GM19455 (cell line): Measurements from ENCODE around the gene CROCC2.

Experiments used
- ATAC-seq: cut with Tn5 transposase; IDR thresholded peaks from one replicate; pipeline ENCODE4 v1.9.1; 2021; ENCODE audit not compliant: unreplicated experiment

Gene CROCC2

DNA sequence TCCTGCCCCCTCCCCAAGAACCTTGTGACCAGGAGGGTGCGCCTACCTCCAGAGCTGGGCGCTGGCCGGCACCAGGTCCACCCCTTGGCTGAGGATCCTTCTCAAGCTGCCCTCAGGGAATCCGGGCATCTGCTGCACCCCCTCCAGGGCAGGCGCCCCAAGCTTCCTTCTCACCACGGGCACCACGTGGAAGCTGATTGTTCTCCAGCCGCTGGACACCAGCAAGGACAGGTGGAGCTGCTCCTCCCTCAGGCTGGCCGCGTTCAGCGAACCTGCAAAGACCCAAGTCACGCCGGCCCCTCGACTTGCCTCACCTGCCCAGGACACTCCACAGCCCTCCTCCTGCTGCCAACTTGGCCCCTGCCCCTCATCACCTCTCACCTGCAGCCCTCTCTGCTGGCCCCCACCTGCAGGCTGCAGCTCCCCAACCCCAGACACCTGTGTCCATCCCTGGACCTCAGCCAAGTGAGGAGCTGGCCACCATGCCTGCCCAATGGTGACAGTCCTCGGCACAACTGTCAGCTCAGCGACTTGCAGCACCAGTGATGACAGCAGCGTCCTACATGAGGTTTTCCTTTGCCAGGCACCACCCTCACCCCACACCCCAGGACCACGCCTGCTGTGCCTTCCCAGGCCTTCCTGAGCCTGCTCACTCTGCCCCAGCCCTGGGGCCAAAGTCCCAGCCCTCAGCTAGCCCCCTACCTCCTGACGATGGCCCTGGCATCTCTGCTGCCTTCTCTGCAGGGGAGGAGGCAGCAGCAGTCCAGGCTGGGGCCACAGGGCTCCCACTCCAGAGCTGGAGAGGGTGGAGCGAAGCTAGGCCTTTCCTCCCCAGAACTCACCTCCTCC, 14.4 kb upstream of the CROCC2 start:
- no peak for ATAC-seq

DNA sequence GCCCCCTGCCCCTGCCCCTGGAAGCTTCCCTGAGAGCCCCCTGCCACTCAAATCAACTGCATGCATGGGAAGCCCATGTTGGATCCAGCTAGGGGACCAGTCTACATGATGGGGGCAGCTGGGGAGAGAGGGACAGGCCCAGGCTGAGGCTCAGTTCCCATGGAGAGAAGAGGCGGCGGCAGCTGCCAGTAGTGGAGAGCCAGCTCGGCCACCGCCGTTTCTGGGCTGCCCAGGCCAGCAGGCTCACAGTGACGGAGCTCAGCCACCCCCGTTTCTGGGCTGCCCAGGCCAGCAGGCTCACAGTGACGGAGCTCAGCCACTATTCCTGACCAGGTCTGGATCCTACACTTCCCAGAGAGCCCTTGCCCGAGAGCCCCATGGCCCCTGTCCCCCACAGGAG, 13.8 kb upstream of the CROCC2 start:
- ATAC-seq = no peak

DNA sequence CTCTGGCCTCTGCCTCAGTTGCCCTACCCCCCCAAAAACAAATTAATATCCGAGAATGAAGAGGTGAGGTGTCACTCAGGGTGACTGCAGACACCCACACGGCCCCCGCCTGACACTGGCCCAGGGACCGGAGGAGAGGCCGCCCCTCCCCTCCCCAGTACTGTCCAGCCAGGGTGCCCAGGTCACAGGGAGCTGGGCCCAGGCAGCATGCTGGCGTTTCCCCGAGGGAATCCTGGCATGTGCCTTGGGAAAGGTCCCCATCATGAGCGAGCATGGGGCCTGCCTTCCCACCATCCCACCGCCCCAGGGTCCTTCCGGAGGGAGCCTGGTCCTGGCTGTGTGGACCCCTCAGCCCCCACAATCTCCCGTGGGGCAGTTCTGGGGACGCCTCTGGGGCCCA, 13.2 kb upstream of the CROCC2 start:
- ATAC-seq = no peak

DNA sequence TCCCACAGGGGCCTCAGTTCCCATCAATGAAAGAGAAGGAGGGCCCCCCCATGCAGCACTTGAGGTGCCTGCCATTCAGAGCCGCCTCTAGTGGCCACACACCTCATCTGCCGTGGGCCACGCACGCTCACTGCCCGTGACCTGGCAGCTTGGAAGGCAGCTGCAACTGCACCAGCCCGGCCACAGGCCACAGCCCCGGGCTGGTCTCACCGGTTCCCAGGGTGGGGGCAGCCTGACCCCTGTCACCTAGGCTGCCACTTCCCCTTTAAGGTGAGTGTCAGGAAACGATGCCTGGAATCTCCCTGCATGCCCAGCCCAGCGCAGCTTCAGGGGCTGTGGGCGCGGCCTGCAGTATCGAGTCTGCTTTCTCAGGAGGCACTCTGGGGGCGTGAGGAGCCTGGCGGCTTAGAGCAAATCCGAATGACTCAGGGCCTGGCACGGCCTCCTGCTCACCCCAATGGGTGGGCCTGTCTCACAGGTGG, 12.7 kb upstream of the CROCC2 start:
- ATAC-seq = no peak

DNA sequence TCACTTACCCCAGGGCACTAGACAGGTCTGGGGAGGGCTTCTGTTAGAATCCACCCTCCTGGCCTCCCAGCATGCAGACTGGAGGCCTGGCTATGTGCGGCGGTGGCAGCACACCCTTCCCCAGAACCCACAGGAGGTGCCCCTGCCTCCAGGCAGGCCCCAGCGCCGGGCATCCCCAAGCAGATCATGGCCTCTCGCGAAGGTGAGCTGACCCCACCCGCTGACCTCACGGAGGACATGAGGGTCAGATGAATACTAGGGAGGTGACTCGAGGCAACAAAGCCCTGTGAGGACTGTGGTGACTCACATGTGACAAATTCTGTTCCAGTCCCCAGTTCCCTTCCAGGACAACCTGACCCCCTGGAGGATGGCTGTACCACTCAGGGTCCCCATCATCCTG, 12.1 kb upstream of the CROCC2 start:
- ATAC-seq = no peak

DNA sequence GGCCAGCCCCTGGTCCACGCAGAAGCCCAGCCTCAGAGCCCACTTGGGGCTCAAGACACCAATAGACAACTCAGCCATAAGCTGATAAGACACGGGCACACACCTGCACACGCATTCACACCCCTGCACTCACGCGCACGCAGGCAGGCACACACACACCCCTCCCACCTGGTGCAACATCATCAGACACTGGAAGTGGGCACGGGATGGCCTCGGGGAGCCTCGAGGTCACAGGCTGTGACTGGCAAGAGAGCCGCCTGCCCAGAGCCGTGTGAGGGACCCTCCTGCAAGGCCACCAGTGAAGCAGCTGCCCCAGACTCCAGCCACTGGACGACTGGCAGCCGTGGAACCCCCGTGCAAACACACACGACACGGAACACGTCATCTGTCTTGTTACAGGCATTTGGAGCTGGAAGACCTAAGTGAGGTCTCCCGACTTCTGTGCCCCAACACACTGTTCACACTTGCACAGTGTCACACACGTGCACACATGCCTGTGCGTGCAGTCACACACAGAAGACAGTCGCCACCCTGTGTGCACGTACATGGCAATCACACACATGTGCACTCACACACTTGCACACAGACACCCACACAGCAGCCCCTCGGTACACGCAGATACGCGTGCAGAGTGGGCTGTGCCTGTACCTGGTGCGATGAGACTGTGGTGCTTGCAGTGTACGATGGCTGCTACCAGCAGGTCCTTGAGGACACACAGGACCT, 11.1 kb upstream of the CROCC2 start:
- ATAC-seq = no peak

DNA sequence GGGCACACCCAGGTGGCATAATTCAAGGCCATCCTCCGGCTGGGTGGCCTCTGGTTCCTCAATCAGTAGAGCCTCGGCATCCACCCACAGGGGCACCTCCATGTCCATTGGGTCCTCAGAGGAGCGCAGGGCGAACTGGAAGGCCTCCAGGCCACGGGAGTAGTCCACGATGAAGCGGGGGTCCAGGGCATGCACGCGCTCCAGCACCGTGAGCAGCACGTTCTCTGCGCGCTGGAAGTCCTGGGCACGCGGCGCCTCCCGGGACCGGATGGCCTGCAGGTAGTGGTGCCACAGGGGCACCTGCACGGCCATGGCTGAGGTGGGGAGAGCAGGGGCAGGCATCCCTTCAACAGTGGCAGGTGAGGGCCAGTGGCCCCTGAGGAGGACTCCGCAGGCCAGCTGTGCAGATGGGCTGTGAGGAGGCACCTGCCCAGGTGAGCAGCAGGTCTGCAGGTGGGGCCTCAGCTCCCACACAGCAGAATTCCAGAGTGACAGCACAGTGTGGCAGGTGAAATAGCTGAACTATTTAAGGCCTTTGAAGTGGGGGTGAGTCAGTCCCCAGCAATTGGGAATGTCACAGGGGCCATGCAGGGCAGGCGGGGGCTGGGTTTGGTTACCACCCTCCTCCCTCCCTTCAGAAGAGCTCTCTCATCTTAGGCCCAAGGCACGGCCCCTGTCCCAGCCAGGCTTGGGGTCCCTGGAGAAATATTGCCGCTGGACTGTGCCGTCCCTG, 10.3 kb upstream of the CROCC2 start, which contains the start of gene MAB21L4:
MAB21L4 (minus strand) TSS at position 501 of the 733 bp plus-strand sequence; CDS start at position 342, 159 bp downstream.
- ATAC-seq = no peak

DNA sequence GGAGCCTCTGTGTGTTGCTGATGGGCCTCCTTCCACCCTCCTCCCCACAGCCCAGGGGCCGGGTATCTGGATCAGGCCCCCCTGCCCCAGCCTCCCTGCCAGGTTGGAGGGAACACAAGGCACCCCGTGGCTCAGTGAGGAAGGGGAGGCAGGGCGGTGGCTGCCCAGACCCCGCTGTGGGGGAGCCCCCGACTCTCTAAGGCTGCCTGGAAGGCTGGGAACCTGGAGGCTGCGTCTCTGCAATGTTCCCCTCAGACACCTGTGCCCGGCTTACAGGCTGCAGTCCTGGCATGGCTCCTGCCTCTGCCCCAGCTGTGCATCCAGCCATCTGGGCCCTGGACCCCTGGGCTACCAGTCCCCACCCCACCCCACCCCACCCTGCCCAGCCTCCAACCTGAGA, 9.7 kb upstream of the CROCC2 start:
- ATAC-seq = no peak

DNA sequence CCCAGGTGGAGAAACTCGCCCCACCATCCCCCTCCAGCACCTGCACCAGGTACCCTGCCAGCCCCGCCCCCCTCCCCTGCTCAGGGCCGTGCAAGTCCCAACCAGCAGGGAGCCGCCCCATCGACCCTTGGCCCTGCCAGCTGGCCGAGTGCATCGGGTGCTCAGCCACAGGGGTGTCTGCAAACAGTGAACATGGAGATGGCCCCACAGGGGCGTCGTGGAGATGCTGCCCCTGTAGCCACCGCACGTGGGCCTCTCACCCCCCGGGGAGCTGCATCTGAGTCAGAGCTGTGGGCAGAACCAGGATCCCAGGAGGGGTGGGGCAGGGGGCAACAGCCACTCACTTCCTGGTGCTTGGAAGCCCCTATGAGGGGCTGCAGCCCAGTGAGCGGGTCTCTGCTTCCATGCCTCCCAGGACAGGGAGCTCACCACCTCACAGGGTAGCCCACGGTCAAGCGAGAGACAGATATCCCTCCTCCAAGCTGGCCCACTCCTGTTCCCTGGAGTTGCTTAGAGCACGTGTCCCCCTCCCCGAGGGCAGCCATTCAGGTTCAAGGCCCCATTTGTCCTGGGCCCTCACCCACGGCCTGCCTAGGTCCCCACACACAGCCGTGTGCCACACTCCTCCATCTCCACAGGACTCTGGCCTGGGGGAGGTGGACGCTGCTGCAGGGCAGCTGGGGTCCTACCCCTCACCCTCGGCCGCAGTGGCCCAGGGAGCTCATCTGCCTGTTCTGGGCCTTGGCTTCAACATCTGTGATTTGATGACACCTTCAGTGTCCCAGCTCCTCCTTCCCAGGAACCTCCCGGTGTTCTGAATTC, 9.1 kb upstream of the CROCC2 start:
- ATAC-seq = no peak

DNA sequence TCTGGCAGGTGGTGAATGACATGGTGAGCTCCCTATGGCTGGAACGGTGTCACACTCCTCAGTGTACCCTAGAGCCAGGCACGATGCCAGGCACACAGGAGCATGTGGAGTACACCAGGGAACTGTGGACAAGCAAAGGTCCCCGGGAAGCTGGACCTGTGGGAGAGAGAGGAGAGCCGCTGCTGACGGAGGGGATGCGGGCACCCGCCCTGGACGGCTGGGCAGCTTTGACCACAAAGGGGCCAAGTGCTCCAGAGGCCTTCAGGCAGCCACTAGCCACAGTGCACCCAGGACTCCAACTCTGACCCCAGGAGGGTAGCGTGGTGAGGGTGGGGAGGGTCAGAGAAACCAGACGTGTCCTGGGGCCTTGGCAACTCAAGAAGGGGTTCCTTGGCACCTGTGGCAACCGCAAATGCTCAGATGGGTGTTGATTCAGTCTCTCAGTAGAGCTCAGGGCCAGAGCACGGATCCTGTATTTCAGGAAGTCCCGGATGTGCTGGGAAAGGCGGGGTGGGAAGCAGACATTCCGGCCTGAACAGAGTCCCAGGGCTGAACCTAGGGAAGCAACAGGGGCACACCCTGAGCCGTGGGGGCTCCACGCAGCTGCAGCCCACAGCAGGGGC, 7.9 kb upstream of the CROCC2 start:
- ATAC-seq = no peak

DNA sequence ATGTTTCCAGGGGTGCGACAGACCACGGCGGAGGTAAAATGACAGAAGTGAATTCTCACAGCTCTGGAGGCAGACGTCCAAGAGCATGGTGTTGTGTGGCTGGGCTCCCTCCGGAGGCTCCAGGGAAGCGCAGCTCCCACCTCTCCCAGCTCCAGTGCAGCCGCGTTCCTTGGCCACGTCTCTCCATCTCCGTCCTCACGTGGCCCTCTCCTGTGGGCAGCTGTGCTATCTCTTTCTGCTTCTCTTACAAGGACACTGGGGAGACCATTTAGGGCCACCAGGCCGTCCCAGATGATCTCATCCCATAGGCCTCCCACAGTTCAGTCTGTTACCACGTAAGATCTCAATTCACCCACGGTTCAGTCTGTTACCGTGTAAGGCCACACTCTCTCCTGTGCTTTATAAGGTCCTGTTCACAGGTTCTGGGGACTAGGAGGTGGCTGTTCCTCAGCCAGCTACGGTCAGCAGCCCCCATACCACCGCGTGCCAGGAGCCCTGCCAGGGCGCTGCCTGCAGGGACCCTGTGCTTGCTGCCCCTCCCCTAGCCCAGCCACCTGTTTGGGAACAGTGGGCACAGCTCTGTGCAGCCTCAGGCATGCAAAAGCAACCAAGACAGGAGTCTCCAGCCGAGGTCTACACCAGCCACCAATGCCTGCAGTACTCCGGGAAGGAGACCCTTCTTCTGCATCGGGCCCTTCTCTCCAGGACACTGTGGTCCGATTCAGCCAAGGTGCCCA, 7.2 kb upstream of the CROCC2 start:
- ATAC-seq = no peak

DNA sequence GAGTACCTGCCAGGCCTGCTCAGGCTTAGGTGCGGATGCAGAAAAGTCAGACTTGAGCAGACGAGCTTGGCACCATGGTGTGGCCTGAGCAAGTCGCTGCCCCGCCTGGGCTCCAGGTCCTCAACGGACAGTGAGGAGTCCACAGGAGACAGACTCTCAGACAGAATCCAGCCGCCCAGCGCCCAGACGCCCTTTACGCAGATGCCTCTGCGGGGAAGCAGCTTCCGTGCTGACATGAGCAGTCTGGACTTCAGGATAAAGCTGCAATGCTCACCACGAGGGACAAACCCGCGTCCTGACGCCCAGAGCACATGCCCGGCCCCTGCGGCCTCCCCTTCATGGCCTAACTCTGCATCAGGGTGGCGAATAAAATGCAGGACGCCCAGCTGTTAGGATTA, 6.7 kb upstream of the CROCC2 start:
- ATAC-seq = no peak

DNA sequence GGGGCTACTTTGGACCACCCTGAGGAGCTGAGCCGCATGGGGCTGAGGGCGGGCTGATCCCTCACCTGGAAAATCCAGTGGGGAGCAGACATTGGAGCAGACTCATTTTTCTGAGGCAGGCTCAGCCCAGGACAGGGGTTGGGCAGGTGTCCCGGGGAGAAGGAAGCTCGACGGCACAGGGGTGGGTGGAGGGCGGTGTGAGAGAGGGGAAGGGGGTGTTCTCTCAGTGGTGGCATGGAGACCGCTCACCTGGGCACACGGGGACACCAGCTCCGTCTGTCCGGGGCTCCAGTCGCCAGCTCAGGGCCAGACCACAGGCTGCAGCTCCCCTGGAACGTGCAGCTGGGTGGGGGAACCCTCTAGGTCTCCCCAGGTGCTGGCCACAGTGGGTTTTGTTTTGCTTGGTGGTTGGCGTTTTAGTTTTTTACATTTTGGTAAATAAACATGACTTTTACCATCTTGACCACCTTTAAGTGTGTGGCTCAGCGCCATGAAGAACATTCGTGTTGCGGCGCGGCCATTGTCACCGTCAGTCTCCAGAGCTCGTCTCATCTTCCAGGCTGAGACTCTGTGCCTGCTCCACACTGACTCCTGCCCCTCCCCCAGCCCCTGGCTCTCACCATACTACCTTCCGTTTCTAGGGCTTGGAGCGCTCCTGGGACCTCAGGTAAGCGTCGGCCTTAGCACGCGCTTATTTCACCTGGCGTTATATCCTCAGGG, 5.8 kb upstream of the CROCC2 start:
- ATAC-seq = no peak

DNA sequence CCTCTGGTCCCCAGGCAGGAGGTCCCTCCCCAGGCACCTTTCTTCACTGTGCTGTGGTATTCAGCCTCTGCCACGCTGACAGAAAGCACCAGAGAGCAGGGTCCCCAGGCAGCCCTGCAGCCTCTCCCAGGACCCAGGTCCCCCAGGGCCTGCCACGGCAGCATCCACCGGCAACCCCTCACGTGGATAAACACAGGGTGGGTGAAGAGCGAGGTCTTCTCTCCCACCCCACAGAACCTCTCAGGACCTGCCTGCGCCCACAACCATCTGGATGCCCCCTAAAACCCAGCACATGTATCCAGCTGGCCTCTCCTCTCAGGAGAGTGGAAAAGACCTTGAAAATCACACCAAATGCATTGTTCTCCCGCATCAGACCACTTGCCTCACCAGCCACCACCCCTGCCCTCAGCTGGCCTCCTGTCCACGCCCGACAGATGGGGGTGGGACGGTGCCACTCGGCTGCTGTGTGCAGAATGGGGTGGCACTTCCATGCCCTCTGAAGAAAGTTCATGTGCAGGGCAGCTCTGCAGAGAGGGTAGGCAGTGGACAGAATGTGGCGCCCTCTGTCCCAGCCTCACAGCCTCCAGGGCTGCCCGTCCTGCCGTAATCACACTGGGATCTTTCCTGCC, 4.0 kb upstream of the CROCC2 start:
- no peak for ATAC-seq

DNA sequence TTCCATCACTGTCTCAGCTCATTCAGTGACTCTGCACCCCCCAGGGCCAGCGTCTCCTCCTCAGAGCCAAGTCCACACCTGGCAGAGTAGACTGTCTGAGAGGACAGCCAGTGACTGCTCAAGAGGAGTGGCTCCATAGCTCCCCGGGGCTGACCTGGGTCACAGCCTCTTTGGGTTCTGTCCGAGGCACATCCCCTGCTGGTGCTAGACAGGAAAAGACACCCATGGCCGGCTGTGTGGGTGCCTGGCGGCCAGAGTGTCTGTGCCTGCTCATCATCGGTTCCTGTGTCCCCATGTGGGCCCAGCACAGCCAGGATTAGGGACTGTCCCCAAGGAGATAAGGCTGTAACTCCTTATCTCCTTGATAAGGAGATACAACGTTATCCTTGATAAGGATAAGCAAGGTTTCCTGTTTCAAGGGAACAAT, 3.5 kb upstream of the CROCC2 start:
- no peak for ATAC-seq

DNA sequence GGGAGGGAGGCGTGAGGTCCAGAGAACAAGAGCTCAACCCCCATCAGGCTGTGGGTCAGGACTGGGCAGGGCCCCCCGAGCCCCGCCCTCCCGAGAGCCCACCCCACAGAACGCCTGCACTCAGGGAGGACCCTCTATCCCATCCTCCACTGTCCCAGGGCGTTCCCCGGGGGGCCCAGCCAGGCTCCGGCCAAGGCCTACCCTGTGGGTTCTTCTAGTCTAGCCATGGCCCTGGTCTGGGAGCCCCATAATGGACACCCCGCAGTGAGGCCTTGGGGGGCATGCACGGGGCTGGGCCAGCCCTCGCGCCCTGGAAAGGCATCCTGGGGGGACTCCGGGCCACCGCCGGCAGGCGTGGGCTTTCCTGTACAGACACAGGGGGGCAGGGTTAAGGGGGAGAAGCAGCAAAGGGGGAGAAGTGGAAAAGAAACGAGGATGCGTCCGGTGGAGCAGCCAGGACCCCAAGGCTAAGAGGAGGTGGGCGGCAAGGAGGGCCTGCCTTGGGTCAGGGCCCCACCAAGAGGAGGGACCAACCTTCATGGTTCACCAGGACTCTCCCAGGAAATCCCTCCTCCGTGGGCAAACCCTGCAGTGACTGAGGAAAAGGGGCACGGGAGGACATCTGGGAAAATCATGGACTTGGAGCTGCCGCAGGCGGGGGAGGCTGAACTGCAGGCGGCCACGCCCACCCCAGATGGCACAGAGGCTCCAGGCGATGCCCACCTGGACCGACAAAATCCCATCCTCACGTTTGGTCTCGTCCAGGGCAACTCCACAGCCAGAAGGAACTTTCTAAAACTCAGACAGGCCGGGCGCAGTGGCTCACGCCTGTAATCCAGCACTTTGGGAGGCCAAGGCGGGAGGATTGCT, 2.7 kb upstream of the CROCC2 start:
- no peak for ATAC-seq
